Measurements from ENCODE around the gene BAG5. TPM values are rescaled to one million over a fixed set of nuclear protein-coding genes. Genes with fewer than 3 reads are reported as not detected.

BAG5 gene
- total RNA-seq, 1 donor from 2014 or later, result 46.6 TPM

- DNase-seq, result no peak
Observed at GRCh38 chr14:103563844-103564505, 1.5 kb upstream of the BAG5 start.

- DNase-seq, result no peak
Observed at GRCh38 chr14:103563226-103563620, 766 bp upstream of the BAG5 start.

GRCh38 chr14:103562179-103562428 is 353 bp downstream of the BAG5 start:
- DNase-seq, result no peak

- no peak for DNase-seq
Observed at GRCh38 chr14:103561381-103562178, 877 bp downstream of the BAG5 start.

GRCh38 chr14:103560691-103561090 is 1.8 kb downstream of the BAG5 start:
- no peak for DNase-seq

GRCh38 chr14:103559766-103560165 is 2.7 kb downstream of the BAG5 start:
- no peak for DNase-seq

GRCh38 chr14:103558071-103558882 is 4.2 kb downstream of the BAG5 start:
- no peak for DNase-seq

- DNase-seq, result no peak
Observed at GRCh38 chr14:103556946-103557758, 5.3 kb downstream of the BAG5 start.

GRCh38 chr14:103555559-103556337 is 6.7 kb downstream of the BAG5 start:
- no peak for DNase-seq

- no peak for DNase-seq
Observed at GRCh38 chr14:103552846-103553210, 9.6 kb downstream of the BAG5 start.

GRCh38 chr14:103552011-103552845 is 10.2 kb downstream of the BAG5 start:
- DNase-seq, result no peak

GRCh38 chr14:103551338-103551762 is 11.1 kb downstream of the BAG5 start:
- DNase-seq, result no peak

GRCh38 chr14:103550451-103551337 is 11.8 kb downstream of the BAG5 start:
- DNase-seq, result no peak

- peak; percentile 64 for DNase-seq
Observed at GRCh38 chr14:103549361-103550311, 12.8 kb downstream of the BAG5 start.

GRCh38 chr14:103548463-103549351 is 13.8 kb downstream of the BAG5 start:
- no peak for DNase-seq

- no peak for DNase-seq
Observed at GRCh38 chr14:103547941-103548462, 14.5 kb downstream of the BAG5 start.

- DNase-seq, result no peak
Observed at GRCh38 chr14:103547455-103547940, 15.0 kb downstream of the BAG5 start.
